LHCN-M2 (cell line): ENCODE measurements around the gene HOXB1. TPM values are rescaled to one million over a fixed set of nuclear protein-coding genes. Genes with fewer than 3 reads are reported as not detected.
"Not testable (repeated sequence)": the region's sequence is repeated elsewhere in the genome, so short reads cannot be mapped to it uniquely, and the experiment has no call there.

Experiments used
- DNase-seq: peaks from one replicate; pipeline ENCODE4 v3.0.0-alpha.2; 2012; ENCODE audit warnings: low read depth
- total RNA-seq: library from RNA; depleted of rRNA; stranded (reverse); fragments of >200 nt; gene quantifications from 2 replicates; pipeline ENCODE4 v1.2.3, GENCODE V29; 2014

HOXB1 gene
- total RNA-seq, 1 experiment from 2014 or later, result not detected

DNA sequence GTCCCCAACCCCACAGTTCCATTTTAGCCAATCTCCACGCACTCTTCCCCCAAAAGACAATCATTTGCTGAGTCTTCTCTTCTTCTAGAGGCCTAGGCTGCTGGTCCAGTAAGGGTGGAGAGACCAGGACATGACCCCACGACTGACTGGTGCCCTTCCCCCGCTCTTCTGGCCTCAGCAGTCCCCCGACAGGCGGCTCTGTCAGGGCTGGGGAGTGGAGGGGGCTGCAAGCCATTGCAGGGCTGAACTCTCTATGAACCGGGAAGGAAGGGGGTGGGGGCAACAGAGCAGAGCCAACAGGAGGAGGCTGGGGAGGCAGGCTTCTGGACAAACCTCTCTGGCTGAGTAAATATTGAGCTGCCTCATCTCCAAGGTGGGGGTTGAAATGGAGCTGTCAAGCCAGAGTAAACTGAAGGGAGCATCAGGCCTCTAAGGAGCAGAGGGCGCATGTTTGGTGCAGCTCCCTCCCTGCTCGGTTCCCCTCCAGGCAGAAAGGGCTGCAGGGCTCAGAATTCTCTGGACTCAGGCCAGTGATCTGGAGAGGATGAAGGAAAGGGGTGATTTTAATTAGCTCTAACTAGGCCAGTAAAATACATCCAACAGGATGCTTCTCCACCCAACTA, 8.7 kb downstream of the HOXB1 start:
- DNase-seq, result no peak

DNA sequence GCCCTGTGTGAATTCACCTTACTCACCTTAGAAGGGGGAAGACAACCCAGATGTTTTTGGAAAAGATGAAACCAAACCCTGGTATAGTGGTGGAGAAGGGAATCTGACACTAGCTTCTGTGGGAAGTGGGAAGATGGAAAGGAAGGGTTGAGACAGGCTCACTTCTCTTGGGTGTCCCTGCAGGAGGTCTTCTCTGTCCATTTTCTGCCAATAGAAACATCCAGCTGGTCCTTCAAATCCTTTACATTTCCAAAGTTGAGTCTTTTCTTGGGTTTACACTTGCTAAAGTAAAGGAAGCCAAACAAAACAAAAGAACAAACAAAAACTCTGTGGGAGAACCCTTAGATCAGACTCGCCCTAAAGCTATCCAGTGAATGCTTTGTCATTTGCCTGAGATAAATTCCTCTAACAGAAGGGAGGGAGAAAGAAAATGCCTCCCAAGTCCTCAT, 10.2 kb downstream of the HOXB1 start:
- DNase-seq, result no peak

DNA sequence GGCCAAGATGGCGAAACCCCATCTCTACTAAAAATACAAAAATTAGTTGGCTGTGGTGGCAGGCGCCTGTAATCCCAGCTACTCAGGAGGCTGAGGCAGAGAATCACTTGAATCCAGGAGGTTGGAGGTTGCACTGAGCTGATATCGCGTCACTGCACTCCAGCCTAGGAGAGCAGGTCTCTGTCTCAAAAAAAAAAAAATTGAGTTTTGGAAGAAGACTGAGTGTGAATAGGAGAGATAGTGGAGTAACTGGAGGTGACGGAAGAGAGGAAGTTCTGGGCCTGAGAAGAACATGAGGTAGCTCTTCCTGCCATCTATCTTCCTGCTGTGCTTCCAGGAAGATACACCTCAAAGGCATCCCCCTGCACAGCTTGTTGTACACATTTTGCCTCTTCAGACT, 11.4 kb downstream of the HOXB1 start:
- DNase-seq, result no peak

DNA sequence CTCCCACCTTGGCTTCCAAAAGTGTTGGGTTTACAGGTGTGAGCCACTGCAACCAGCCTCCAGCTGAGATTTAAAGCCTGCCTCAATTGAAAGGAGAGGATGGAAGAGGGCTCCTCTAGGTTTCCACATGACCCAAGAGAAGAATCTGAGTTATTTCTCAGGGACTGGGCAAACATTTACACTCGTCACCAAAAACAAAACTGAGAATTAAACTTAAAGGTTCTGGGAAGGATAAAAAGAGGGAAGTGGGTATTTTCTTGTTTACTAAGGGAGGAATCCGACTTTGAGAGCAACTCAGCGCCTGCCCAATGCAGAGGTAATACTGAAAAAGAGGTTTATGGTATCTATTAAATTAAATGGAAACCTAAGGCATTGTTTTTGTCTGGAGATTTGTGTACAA, 13.3 kb downstream of the HOXB1 start:
- DNase-seq, result no peak

DNA sequence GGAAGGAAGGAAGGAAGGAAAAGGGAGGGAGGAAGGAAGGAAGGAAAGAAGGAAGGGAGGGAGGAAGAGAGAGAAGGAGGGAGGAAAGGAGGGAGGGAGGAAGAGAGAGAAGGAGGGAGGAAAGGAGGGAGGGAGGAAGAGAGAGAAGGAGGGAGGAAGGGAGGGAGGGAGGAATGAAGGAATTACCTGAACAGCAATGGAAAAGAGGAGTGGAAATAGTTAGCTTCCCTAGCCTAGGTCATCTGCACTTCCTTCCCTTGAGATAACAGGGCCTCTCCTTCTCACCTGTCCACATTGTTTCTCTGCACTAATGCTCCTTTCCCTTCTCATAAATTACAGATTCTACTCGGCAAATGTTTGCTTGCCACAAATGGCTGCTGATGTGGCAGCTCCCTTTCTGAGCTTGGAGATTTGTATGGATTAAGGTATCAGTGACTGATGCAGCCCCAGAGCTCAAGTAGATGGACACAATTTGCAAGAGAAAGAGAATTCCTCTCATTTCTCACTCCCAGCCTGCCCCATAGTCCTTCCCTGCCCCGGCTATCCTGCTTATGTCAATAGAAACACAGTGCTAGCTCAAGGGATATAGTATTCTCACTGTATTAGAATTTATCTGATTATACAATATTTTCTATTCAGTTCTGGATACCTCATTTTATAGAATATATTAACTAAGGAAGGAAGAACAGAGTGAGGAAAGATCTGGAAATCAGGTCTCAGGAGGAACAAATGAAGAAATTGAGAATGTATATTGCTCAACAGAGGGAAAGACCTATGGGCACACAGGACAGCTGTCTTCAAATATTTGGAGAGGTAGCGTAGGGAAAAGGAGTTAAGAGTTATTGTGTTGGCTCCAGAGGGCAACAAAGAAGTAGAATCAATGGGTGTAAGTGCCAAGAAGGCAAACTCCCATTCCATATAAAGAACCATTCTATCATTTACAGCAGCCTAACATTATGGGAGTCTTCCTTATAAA, 14.6 kb downstream of the HOXB1 start:
- DNase-seq, result no peak

DNA sequence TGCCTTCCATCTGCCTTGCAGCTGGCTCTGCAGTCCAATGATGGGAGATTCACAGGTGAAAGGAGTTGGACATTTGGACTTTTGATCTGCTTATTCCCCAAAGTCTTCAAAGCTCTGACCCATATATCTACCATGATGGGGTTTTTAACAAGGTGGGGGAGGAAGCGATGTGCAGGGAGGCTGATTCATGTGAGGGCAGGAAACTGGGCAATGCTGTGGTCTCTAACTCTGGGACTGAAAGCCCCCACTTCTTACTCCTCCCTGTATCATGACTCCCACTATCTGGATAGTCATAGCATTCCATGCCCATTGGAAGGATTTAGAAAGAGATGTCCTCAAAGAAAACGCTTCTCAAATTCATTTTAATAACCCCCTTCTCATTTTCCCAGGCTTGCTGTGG, 16.3 kb downstream of the HOXB1 start:
- no peak for DNase-seq

DNA sequence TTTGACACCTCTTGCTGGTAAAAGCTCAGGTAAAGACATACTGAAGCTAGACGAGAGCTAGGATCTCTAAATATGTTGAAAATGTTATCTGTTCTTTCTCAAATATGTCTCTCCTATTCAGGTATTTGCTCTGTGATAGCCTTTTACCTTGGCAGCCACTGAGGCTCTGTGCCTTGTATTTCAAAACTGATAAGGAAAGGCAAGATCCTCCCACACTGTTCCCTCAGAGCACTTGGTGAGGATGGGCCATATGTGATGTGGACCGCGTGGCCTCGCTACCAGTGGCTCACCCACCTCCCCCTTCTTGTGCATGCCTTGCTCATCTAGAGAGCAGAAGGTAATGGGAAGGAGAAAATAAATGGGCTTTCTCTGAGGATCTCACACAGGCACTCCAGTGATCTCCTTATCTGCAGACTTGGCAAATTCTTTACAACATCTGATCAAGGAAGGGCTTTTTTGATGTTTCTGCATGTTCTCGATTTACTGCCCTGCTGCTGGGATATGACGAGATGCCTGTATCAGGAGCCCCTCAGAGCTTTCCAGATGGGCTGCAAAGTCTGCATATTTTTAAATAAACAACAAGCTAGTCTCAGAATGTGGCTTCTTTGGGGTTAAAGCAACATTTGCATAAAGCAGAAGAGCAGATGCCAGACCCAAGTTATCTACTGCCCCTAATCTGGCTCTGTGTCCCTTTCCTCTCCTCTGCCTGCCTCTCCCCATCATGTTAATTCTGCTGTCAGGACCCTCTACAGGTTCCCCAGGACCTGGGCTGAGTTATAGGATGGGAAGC, 16.9 kb downstream of the HOXB1 start:
- DNase-seq, result no peak

DNA sequence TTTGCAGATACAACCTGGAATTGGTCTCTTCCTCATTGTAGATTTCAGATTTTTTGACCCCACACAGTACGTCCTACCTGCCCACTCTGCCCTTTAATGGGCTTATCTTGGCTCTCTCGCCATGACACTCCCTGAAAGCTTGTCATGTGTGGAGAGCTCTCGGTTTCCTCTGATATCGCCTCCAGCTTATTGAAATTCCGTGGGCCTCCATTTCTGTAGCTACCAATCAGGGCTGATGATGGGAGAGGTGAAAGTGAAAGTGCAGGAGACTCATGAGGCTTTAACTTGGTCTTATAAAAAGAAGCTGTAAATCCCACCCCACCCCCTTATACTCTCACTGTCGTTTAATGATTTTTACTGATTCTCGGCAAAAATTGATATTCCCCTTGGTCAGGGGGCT, 17.7 kb downstream of the HOXB1 start:
- no peak for DNase-seq

DNA sequence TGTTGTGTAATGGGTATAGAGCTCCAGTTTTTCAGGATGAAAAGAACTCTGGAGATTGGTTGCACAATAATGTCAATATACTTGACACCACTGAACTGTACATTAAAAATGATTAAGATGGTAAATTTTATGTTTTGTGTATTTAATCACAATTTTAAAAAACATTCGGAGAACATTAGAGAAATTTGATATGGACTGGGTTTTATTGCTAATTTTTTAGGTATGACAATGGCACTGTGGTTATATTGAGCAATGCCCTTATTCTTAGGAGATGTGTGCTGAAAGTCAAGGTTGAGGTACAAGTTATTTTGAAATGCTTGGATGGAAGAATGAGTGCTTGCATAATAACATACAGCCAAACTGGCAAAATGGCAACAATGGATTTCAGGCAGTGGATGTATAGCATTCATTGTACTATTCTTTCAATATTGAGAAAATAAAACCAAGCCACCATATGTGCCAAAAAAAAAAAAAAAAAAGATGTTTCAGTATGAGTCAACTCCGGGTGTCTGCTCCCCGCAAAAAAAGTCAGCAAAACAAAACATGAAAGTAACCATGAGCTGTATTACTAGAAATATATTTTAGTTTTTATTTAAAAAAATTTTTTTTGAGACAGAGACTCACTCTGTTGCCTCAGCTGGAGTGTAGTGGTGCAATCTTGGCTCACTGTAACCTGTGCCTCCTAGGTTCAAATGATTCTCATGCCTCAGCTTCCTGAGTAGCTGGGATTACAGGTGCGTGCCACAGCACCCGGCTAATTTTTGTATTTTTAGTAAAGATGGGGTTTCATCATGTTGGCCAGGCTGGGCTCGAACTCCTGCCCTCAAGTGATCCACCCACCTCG, 19.8 kb downstream of the HOXB1 start:
- DNase-seq, result peak; percentile 81

DNA sequence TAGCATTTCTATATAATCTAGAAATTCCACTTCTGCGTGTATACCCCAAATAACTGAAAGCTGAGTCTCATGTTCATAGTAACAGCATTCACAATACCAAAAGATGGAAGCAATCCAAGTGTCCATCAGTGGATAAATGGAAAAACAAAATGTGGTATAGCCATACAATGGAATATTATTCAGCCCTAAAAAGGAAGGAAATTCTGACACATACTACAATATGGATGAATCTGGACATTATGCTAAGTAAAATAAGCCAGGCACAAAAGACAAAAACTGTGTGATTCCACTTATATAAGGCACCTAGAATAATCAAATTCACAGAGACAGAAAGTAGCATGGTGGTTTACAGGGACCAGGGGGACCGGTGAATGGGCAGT, 20.4 kb downstream of the HOXB1 start:
- DNase-seq, result no peak

DNA sequence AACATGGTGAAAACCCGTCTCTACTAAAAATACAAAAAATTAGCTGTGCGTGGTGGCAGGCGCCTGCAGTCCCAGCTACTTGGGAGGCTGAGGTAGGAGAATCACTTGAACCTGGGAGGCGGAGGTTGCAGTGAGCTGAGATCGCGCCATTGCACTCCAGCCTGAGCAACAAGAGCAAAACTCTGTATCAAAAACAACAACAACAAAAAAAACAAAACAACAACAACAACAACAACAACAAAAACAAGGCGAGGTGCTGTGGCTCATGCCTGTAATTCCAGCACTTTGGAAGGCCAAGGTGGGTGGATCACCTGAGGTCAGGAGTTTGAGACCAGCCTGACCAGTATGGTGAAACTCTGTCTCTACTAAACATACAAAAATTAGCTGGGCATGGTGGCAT, 21.1 kb downstream of the HOXB1 start:
- DNase-seq, result not testable (repeated sequence)

DNA sequence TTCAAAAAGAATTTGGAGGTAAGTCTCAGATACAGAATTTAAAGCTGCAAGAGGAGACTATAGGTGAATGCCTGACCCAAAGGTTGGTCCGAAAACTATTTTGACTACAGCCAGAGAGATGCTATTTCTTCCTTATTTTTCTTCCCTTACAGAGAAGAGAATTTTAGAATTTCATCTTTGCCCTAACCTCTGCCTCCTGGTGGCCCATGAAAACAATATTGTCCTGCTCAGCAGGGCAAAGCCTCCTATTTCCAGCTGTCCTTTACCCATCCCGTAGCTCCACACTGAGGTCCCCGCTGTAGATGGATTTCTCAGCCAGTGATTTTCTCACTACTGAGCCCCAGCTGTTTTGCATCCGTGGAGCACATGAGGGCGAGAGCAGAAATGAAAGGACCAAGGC, 24.6 kb downstream of the HOXB1 start:
- peak; percentile 46 for DNase-seq

DNA sequence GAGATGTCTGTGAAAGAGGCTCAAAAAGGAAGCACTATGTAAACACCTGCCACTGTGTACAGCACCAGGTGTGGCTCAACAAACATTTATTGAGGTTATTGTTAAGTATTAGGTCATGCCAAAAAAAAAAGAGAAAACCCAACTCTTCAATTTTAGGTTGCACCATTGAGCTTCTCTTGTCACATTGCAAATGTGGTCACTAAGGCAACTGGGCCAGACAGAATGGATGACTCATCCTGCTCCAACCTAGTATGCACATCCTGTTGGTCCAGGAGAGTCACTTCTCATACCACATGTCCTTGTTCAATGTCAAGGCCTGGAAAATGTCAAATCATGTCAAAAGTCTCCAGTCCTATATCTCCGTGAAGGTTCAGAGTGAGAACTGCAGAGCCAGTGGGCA, 25.0 kb downstream of the HOXB1 start:
- DNase-seq, result peak; percentile 93

DNA sequence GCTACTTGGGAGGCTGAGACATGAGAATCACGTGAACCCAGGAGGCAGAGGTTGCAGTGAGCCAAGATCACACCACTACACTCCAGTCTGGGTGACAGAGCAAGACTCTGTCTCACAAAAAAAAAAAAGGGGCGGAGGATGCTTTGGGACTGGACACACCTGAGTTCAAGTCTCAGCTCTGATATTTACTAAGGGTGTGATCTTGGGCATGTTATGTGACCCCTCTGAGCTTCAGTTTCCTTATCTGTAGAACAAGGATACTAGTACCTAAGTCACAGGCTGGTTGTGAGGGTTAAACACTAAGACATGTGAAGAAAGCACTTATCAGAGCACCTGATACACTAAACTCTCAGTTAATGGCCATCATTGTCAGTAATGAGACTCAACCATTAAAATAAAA, 25.9 kb downstream of the HOXB1 start:
- DNase-seq, result no peak

DNA sequence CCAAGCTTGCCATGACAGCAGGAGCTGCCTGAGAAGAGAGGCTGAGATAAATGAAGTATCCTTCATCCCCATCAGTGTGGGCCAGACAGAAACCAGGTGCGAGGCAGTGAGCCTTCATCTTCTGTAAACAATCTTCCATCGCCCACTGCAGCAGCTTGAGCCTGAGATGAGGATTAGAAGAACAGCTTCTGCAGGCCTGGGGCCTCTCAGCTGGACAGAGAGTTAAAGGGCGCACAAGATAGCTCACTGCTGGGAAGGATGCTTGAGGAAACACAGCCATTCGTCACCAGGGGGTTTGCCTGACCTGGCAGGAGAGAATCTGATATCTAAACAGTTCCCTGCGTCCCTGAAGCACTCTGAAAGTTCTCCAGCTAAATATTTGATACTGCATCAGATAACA, 27.1 kb downstream of the HOXB1 start:
- no peak for DNase-seq

DNA sequence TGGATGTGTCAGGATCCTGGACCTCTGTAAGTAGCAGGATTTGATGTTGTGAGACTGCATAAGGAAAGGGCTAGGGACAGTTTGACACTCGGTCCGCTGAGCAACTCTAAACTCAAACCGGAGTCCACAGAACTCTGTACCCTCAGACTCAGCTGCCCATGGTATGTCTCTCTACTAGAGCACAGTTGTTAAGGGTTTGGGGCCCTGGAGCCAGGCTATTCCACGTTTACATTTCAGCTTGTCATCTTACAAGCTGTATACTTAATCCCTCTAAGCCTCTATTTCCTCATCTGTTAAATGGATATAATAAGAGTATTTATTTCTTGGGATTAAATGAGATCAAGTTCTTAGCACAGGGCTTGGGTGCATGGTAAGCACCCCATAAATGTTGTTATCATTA, 27.9 kb downstream of the HOXB1 start:
- DNase-seq, result no peak

DNA sequence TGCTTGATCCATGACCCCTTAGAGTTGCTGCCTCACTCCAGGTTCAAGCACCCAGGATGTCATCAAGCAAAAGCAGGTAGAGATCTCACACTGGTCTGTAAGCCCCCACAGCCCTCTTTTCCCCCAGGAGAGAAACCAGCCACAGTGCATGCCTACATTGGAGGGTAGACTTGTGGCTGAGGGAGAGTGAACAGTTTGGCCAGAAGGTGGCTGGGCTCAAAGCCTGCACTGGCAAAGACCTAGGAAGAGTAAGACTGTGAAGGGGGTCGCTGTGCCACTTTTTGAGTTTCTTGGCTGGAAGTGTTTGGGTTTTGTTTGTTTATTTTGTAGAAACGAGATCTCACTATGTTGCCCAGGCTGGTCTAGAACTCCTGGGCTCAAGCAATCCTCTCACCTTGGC, 28.5 kb downstream of the HOXB1 start:
- DNase-seq, result no peak

DNA sequence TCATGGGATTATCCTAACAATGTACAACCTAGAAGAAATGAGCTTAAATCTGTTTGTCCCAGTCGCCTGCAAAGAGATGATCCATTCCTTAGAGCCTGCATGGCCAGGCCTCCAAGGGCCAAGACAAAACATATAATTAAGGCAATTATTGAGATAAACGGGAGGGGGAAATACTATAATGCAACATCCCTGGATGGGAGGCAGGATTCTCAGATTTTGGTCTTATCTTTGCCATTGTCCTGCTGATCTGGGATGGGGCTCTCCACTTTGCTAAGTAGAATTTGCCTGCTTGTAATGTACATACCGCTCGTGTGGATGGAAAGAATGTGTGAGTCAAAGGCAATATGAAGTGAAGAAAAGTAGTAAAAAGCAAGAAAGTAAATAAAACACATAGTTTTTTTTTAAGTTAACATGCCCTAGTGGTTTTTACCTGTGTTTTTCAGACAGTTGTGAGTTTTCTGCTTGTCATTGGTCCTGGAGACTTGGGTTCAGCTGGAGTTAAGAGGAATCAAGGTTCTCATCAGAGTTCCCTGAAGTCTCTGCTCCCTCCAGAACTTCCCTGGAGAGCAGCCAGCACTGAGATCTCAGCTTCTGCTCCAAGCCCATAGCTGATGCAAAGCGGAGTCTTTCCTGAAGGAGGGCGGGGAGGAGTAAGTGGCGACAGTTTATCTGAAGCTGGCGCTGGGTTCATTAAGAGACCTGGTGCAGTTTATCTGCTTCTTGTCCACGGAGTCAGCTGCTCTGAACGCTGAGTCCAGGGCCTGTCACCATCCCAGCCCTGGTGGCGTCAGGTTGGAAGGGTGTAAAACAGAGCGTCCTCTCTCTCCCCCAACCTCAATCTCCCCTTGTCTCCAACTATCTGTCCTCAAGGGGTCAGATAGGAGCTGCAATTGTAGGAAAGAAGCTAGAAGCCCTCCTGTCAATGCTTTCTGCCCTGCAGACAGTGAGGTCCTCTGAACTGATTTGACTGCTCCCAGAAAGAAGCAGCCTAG, 30.1 kb downstream of the HOXB1 start:
- DNase-seq, result no peak

DNA sequence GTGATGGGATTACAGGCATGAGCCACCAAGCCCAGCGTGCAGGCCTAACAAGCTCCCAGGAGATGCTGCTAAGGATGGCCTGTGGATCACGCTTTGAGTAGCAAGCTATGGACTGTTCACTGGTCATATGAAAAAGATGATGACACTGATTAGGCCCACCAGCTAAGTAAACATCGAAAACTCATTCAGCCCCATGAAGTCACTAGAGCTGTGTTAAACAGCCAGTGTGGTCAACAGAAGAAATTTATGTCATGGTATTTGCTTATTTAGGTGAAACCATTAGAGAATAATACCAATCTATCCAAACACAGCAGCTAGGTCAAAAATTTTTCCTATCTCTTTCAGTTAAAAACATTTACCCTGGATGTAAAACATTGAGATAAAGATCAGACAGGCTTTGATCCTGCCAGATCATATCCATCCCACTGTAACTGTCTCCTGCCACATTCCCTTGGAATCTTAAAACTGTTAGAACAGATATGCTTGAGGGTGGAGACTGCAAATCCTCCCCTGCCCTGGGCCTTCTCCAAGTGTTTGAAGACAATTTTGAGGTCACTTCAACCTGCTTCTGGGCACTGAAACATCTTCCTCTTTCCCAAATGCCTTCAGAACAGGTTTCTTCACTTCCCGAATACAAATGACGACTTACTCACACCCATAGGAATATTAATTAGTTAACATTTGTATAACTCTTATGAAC, 30.9 kb downstream of the HOXB1 start:
- no peak for DNase-seq
